H1 (cell line): Measurements from ENCODE around the gene COLQ. TPM values are rescaled to one million over a fixed set of nuclear protein-coding genes. Genes with fewer than 3 reads are reported as not detected.

Source experiments
- CTCF ChIA-PET: fragments of 300-600 bp; sonication (Branson Sonifier 250); formaldehyde crosslinking; loops from one replicate; lab custom pipeline; 2021; ENCODE audit not compliant: partially characterized antibody; lab: Charles Lee
- POLR2A ChIA-PET: fragments of 300-600 bp; sonication (Branson Sonifier 250); formaldehyde crosslinking; loops from one replicate; lab custom pipeline; 2021; ENCODE audit warnings: inconsistent platforms; ENCODE audit not compliant: partially characterized antibody; lab: Charles Lee
- DNase-seq, 2 experiments: peaks; one replicate each; pipeline versions ENCODE4 v3.0.0 to v3.0.0-alpha.2; 2010 to 2022; ENCODE audit warnings: low spot score in 2 of 2, low read depth in 1 of 2, mixed read lengths in 1 of 2
- FAIRE-seq: peaks from 2 replicates; lab custom pipeline; 2011; peaks lifted over from hg19 to GRCh38; lab: Jason Lieb, UNC
- H2AFZ ChIP-seq: 2 replicates; pipeline ENCODE4 v1.8.1; 2012; ENCODE audit warnings: low read length, inconsistent platforms
- H2AK5ac ChIP-seq: 2 replicates; pipeline ENCODE4 v1.6.1; 2013; ENCODE audit warnings: low read depth, low read length
- H2BK120ac ChIP-seq: replicated peaks from 2 replicates; pipeline ENCODE3; 2013; ENCODE audit warnings: low read depth, low read length, inconsistent platforms
- H2BK12ac ChIP-seq: 2 replicates; pipeline ENCODE4 v1.6.1; 2013; ENCODE audit warnings: low read depth, low read length
- H2BK15ac ChIP-seq: 2 replicates; pipeline ENCODE4 v1.6.1; 2013; ENCODE audit warnings: low read length
- H2BK20ac ChIP-seq: 2 replicates; pipeline ENCODE4 v1.6.1; 2013; ENCODE audit warnings: low read length
- H2BK5ac ChIP-seq: 2 replicates; pipeline ENCODE4 v1.6.1; 2013; ENCODE audit warnings: low read depth, low read length
- H3K14ac ChIP-seq: 2 replicates; pipeline ENCODE4 v1.6.1; 2013; ENCODE audit warnings: inconsistent platforms; ENCODE audit not compliant: insufficient read length
- H3K18ac ChIP-seq: 2 replicates; pipeline ENCODE4 v1.6.1; 2013; ENCODE audit warnings: low read length; ENCODE audit errors: extremely low read depth
- H3K23ac ChIP-seq: 2 replicates; pipeline ENCODE4 v1.6.1; 2013; ENCODE audit warnings: inconsistent platforms; ENCODE audit not compliant: insufficient read length
- H3K23me2 ChIP-seq: 2 replicates; pipeline ENCODE4 v1.6.1; 2013; ENCODE audit warnings: low read depth, low read length
- H3K27ac ChIP-seq: 2 replicates; pipeline ENCODE4 v1.6.1; 2011; ENCODE audit warnings: low read depth, low read length, inconsistent platforms
- H3K27me3 ChIP-seq, 4 experiments: replicated peaks in 1 of 4; 1 replicate in 1 of 4; 2 replicates in 3 of 4; pipeline versions ENCODE4 v1.6.1 to v1.8.1; 2011 to 2013; ENCODE audit warnings: low read length in 3 of 4, mild to moderate bottlenecking in 3 of 4, inconsistent platforms in 2 of 4, mixed read lengths in 2 of 4, moderate library complexity in 1 of 4; ENCODE audit not compliant: control insufficient read depth in 3 of 4, insufficient read depth in 3 of 4; ENCODE audit errors: extremely low read depth in 1 of 4
- H3K36me3 ChIP-seq, 4 experiments: 2 replicates each; pipeline versions ENCODE4 v1.6.1 to v1.8.1; 2011 to 2013; ENCODE audit warnings: mild to moderate bottlenecking in 4 of 4, low read length in 3 of 4, moderate library complexity in 2 of 4, control low read depth in 1 of 4, inconsistent platforms in 1 of 4; ENCODE audit not compliant: insufficient read depth in 4 of 4, control insufficient read depth in 2 of 4
- H3K4ac ChIP-seq: replicated peaks from 2 replicates; pipeline ENCODE3; 2013; ENCODE audit warnings: low read length, low read depth, mixed read lengths, inconsistent platforms; ENCODE audit not compliant: insufficient read length
- H3K4me1 ChIP-seq, 4 experiments: replicated peaks in 1 of 4; 1 replicate in 1 of 4; 2 replicates in 3 of 4; pipeline versions ENCODE4 v1.6.1 to v1.8.1; 2011 to 2013; ENCODE audit warnings: low read length in 3 of 4, inconsistent platforms in 2 of 4, mixed read lengths in 1 of 4; ENCODE audit not compliant: insufficient read depth in 4 of 4, control insufficient read depth in 3 of 4
- H3K4me2 ChIP-seq, 2 experiments: 2 replicates each; pipeline versions ENCODE4 v1.6.1 to v1.8.1; 2011 to 2013; ENCODE audit warnings: low read depth in 2 of 2, low read length in 2 of 2, control low read depth in 1 of 2, inconsistent platforms in 1 of 2, mild to moderate bottlenecking in 1 of 2; ENCODE audit not compliant: insufficient read depth in 1 of 2
- H3K4me3 ChIP-seq, 4 experiments: fragments of 200-600, 300-600 bp in 1 of 4; sonication (generic), shearing (Covaris generic), sonication (Bioruptor Twin) in 1 of 4; 2 replicates each; pipeline versions ENCODE4 v1.5.1 to v1.8.1; 2011 to 2016; ENCODE audit warnings: low read length in 4 of 4, low read depth in 3 of 4, control low read depth in 2 of 4, inconsistent platforms in 2 of 4, mild to moderate bottlenecking in 2 of 4, mixed read lengths in 1 of 4, moderate library complexity in 1 of 4; ENCODE audit not compliant: insufficient read depth in 2 of 4; ENCODE audit errors: extremely low read depth in 1 of 4
- H3K56ac ChIP-seq: replicated peaks from 2 replicates; pipeline ENCODE3; 2013; ENCODE audit warnings: low read depth, mild to moderate bottlenecking, mixed read lengths, low read length, inconsistent platforms; ENCODE audit not compliant: insufficient read length
- H3K79me1 ChIP-seq: 2 replicates; pipeline ENCODE4 v1.6.1; 2013; ENCODE audit warnings: low read depth, low read length, control low read depth
- H3K79me2 ChIP-seq, 2 experiments: 2 replicates each; pipeline versions ENCODE4 v1.6.1 to v1.8.1; 2012 to 2013; ENCODE audit warnings: low read length in 2 of 2, mild to moderate bottlenecking in 2 of 2, inconsistent platforms in 1 of 2; ENCODE audit not compliant: insufficient read depth in 2 of 2, control insufficient read depth in 1 of 2
- H3K9ac ChIP-seq, 4 experiments: replicated peaks in 1 of 4; 1 replicate in 1 of 4; 2 replicates in 3 of 4; pipeline versions ENCODE4 v1.6.1 to v1.8.1; 2011 to 2013; ENCODE audit warnings: low read depth in 3 of 4, low read length in 3 of 4, control low read depth in 2 of 4, mild to moderate bottlenecking in 2 of 4, moderate library complexity in 2 of 4, inconsistent platforms in 1 of 4; ENCODE audit errors: extremely low read depth in 1 of 4
- H3K9me3 ChIP-seq, 2 experiments: 2 replicates each; pipeline versions ENCODE4 v1.6.1 to v1.8.1; 2012 to 2013; ENCODE audit warnings: mild to moderate bottlenecking in 2 of 2, moderate library complexity in 2 of 2, control low read depth in 1 of 2, inconsistent platforms in 1 of 2, low read depth in 1 of 2, low read length in 1 of 2, mixed read lengths in 1 of 2; ENCODE audit not compliant: insufficient read depth in 2 of 2
- H4K20me1 ChIP-seq, 2 experiments: replicated peaks in 1 of 2; 2 replicates each; pipeline versions ENCODE3 to v1.8.1; 2011 to 2013; ENCODE audit warnings: inconsistent platforms in 2 of 2, low read length in 2 of 2, mild to moderate bottlenecking in 1 of 2; ENCODE audit not compliant: insufficient read depth in 2 of 2, control insufficient read depth in 1 of 2
- H4K5ac ChIP-seq: 2 replicates; pipeline ENCODE4 v1.6.1; 2013; ENCODE audit warnings: low read length, low read depth, mixed read lengths, inconsistent platforms; ENCODE audit not compliant: insufficient read length
- H4K8ac ChIP-seq: 2 replicates; pipeline ENCODE4 v1.8.0; 2013; ENCODE audit warnings: mild to moderate bottlenecking, moderate library complexity, low read length, inconsistent platforms; ENCODE audit not compliant: insufficient read depth; ENCODE audit errors: extremely low read depth
- H4K91ac ChIP-seq: replicated peaks from 2 replicates; pipeline ENCODE3; 2013; ENCODE audit warnings: low read length, mixed read lengths, inconsistent platforms; ENCODE audit not compliant: insufficient read length
- CTCF ChIP-seq, 3 experiments: IDR thresholded peaks; 1 replicate in 2 of 3; 2 replicates in 1 of 3; pipeline versions ENCODE4 v1.5.1 to v1.6.1; 2011; ENCODE audit warnings: low read length in 3 of 3, mild to moderate bottlenecking in 3 of 3, inconsistent platforms in 2 of 3, low read depth in 1 of 3, moderate library complexity in 1 of 3; ENCODE audit not compliant: insufficient read depth in 1 of 3; ENCODE audit errors: control extremely low read depth in 1 of 3
- EZH2 ChIP-seq: fragments of 200-600 bp; sonication (generic); IDR thresholded peaks from 2 replicates; pipeline ENCODE4 v1.7.1; 2012; ENCODE audit warnings: low read depth, mild to moderate bottlenecking, moderate library complexity, low read length, inconsistent platforms; ENCODE audit not compliant: severe bottlenecking
- HDAC6 ChIP-seq: IDR thresholded peaks from one replicate; pipeline ENCODE4 v1.7.1; 2012; ENCODE audit warnings: low read depth, mild to moderate bottlenecking, inconsistent platforms, low read length, moderate library complexity
- KDM1A ChIP-seq: fragments of 200-600, 300-600 bp; sonication (generic); IDR thresholded peaks from 2 replicates; pipeline ENCODE4 v1.7.1; 2016; ENCODE audit warnings: mild to moderate bottlenecking, low read length, borderline replicate concordance
- NRF1 ChIP-seq: IDR thresholded peaks from 2 replicates; pipeline ENCODE4 v1.6.1; 2011; ENCODE audit warnings: mild to moderate bottlenecking, low read depth, low read length, improper control_type of control experiment
- POU5F1 ChIP-seq: IDR thresholded peaks from 2 replicates; pipeline ENCODE4 v1.6.1; 2011; ENCODE audit warnings: low read depth, mild to moderate bottlenecking, low read length, moderate library complexity
- RFX5 ChIP-seq: IDR thresholded peaks from 2 replicates; pipeline ENCODE4 v1.6.1; 2011; ENCODE audit warnings: low read depth, low read length, improper control_type of control experiment, borderline replicate concordance
- SAP30 ChIP-seq: fragments of 300-600 bp; sonication (generic); IDR thresholded peaks from 2 replicates; pipeline ENCODE4 v1.7.1; 2012; ENCODE audit warnings: low read length, moderate library complexity, mild to moderate bottlenecking, inconsistent platforms; ENCODE audit not compliant: insufficient read depth, insufficient replicate concordance
- SIX5 ChIP-seq: IDR thresholded peaks from 2 replicates; pipeline ENCODE4 v1.6.1; 2011; ENCODE audit warnings: mild to moderate bottlenecking, low read depth, low read length
- SRF ChIP-seq: IDR thresholded peaks from 2 replicates; pipeline ENCODE4 v1.6.1; 2011; ENCODE audit warnings: mild to moderate bottlenecking, low read depth, low read length, moderate library complexity
- SUZ12 ChIP-seq: fragments of 200-600 bp; sonication (generic); IDR thresholded peaks from 2 replicates; pipeline ENCODE4 v1.6.1; 2012; ENCODE audit warnings: mild to moderate bottlenecking, inconsistent platforms, low read length, moderate library complexity, mixed read lengths
- WGBS, 2 experiments: shearing (Covaris generic) in 1 of 2; methylation state at CpG; one replicate each; pipeline versions ENCODE4 v1.1.6 to v1.1.7; 2013 to 2015; ENCODE audit warnings: low lambda C conversion rate in 2 of 2, mixed read lengths in 2 of 2, inconsistent platforms in 1 of 2, low coverage in 1 of 2, missing lambda C conversion rate in 1 of 2; ENCODE audit not compliant: insufficient replicate concordance in 2 of 2, insufficient coverage in 1 of 2, insufficient read length in 1 of 2; ENCODE audit errors: extremely low coverage in 1 of 2, missing lambda C conversion rate in 1 of 2; 5-methylcytosine and 5-hydroxymethylcytosine counted together
- polyA plus RNA-seq, 7 experiments: library from polyadenylated mRNA; depleted of rRNA in 3 of 7; stranded (reverse) in 5 of 7; unstranded in 2 of 7; fragments of >200 nt in 5 of 7; fragments of 200-250 nt in 2 of 7; gene quantifications; 1 replicate in 5 of 7; 2 replicates in 1 of 7; 4 replicates in 1 of 7; pipeline versions ENCODE4 v1.2.1 to v1.2.3, GENCODE V29; 2011 to 2013; ENCODE audit warnings: missing spikeins in 2 of 7, mixed read lengths in 2 of 7
- total RNA-seq: library from RNA; stranded (reverse); fragmentation: NEBNext Ultra II Directional; extraction: Animal tissue kit (Norgen Biotek cat#: 25700); gene quantifications from 2 replicates; pipeline ENCODE4 v1.2.1, GENCODE V29; 2021

The COLQ gene
- total and polyA plus RNA-seq, 2 of the 8 experiments (the other 6 are each of a cell fraction or from before 2014, with no cell fraction given), result 1.5 to 1.9 TPM

GRCh38 chr3:15525790-15526189 lies 4.3 kb upstream of the COLQ start:
- Histone ChIP-seq H4K91ac (no peak overlapping the region), H3K79me2 (no peaks in the 10 kb centered on the region), H2AFZ (no peak overlapping the region), H3K27me3 (peaks cover 2 to 17% (median 9%) of the 10 kb centered on the region in 4 experiments), H3K36me3 (no peaks in the 10 kb centered on the region), H4K20me1 (no peaks in the 10 kb centered on the region), H3K4me2 (no peak overlapping the region), H3K79me1 (no peaks in the 10 kb centered on the region), H2BK120ac (no peak overlapping the region), H3K23ac (no peak overlapping the region), H4K5ac (no peak overlapping the region), H3K4me3 (no peak overlapping the region), H3K18ac (no peak overlapping the region), H2AK5ac (no peak overlapping the region), H3K56ac (no peak overlapping the region), H3K27ac (no peak overlapping the region), H3K14ac (no peak overlapping the region), H3K9ac (no peak overlapping the region), H2BK12ac (no peak overlapping the region), H2BK20ac (no peak overlapping the region), H2BK15ac (no peak overlapping the region), H3K23me2 (no peaks in the 10 kb centered on the region; the same call in 1 of the 2 replicates), H3K9me3 (no peaks in the 10 kb centered on the region), H3K4me1 (peaks cover 2 to 7% (median 6%) of the 10 kb centered on the region in 4 experiments; a peak in 5 of 7 replicates), H4K8ac (no peak overlapping the region), H2BK5ac (no peak overlapping the region), H3K4ac (no peak overlapping the region)
- DNase-seq, result no peak
- ChIA-PET CTCF (interaction anchor here (0.7 to 2.9 kb wide), 5 partner anchors 12 to 323 kb away, joined by 3 to 24 read pairs (median 10); no protein-coding TSS in a partner anchor), POLR2A (no interaction called here)
- no peak for FAIRE-seq
- 79% methylated on average over 1 of the region's 1 CpG; no CpG with 5 or more reads in 1 of the 2 experiments for WGBS, 2 experiments
- TF ChIP-seq HDAC6 (no peak), CTCF (IDR thresholded peaks at IDR 0.05; ENCODE audit: control extremely low read depth in 1 of 3, insufficient read depth in 1 of 3, low read depth in 1 of 3, low read length in 3 of 3) (no peak), SAP30 (no peak), KDM1A (no peak), SIX5 (no peak), POU5F1 (no peak), SUZ12 (no peak), RFX5 (no peak), NRF1 (no peak), EZH2 (no peak), SRF (no peak)
